Muscle of arm (tissue), 12 donors: ENCODE measurements around the gene AUTS2. TPM values are rescaled to one million over a fixed set of nuclear protein-coding genes. Genes with fewer than 3 reads are reported as not detected.

ENCODE experiments used
- DNase-seq: peaks from one replicate; pipeline ENCODE4 v3.0.0-alpha.2; 2013
- polyA plus RNA-seq, 12 donors: library from polyadenylated mRNA; unstranded; fragments of 120-200 nt; gene quantifications; one replicate each; pipeline ENCODE4 v1.2.1, GENCODE V29; 2013; ENCODE audit not compliant: insufficient read length in 12 of 12

The AUTS2 gene
- polyA plus RNA-seq, 12 donors, result 60.0 to 182 (median 86.6) TPM

GRCh38 chr7:70649323-70649722 is 1051.0 kb downstream of the AUTS2 start:
- no peak for DNase-seq

- no peak for DNase-seq
Observed at GRCh38 chr7:70654146-70654545, 1055.9 kb downstream of the AUTS2 start.

GRCh38 chr7:70654979-70655378 is 1056.7 kb downstream of the AUTS2 start:
- no peak for DNase-seq

GRCh38 chr7:70655694-70656093 is 1057.4 kb downstream of the AUTS2 start:
- no peak for DNase-seq

- peak; percentile 36 for DNase-seq
Observed at GRCh38 chr7:70657571-70657970, 1059.3 kb downstream of the AUTS2 start.

DNA sequence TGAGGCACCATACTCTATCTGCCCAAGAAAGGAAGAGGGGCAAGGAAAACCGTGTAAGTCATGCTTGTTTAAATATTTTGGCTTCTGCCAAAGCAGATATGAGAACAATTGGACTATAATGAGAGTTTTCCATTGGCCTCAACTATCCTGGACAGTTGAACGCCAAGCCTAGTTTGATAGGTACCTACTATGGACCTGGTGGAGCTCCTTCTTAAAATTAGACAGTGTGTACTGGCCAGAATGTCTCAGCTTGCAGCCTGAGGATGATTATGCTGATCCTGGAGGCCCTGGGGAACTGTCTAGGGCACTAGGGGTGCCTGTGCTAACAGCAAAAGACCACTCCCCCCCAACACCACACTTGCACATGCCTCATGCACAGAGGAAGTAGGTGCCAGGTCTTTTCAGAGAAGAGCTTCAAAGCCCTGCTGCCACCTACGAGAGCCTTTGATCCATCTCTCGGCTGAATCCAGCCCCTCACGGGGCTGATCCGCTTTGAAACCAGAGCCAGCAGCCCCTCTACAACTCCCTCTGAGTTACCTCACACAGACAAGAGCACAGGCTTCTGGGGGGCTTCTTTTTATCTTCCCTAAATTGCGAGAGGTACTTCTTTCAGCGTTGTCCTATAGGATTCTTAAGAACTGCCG is 1059.8 kb downstream of the AUTS2 start:
- no peak for DNase-seq

DNA sequence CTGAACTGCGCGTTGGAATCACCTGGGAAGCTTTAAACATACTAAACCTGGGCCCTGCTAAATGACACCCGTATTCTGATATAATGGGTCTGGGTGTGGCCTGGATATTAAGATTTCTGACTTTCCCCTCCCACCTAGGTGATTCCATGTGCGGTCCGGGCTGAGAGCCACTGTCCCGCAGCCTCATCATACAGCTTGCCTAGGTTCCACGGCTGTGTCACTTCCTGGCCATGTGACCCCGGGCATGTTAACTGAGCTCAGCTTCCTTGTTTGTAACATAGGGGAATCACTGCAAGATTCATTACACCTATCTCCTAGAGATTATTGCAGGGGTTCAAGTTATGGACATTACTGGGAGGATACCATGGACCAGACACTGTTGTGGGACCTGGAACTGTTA is 1061.0 kb downstream of the AUTS2 start:
- no peak for DNase-seq

DNA sequence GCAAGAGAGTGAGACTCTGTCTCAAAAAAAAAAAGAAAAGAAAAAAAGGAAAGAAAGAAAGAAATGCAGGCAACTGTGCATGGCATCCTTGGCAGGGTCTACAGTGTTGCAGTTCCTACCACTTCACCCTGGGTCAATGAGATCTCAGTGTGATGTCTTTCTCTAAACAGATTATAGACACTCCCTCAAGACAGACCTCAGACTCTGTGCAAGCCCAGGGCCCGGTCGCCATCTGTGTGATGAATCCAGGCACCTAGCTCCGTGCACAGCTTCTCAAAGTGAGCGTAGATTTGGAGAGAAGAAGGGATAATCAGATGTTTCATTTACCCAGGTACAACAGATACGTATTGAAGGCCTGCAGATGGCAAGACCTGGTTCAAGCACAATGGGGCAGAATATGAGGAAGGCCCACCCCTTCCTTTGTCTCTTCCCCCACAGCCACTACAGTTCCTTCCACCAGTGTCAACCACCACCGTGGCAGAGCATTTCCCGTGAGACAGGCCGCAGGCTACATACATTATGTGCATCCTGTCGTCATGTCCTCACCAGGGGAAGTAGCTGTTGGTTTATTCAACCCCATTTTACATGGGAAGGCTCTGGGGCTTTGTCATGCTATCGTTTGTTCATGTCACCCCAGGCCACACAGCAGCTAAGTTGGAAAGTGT is 1062.0 kb downstream of the AUTS2 start:
- no peak for DNase-seq

DNA sequence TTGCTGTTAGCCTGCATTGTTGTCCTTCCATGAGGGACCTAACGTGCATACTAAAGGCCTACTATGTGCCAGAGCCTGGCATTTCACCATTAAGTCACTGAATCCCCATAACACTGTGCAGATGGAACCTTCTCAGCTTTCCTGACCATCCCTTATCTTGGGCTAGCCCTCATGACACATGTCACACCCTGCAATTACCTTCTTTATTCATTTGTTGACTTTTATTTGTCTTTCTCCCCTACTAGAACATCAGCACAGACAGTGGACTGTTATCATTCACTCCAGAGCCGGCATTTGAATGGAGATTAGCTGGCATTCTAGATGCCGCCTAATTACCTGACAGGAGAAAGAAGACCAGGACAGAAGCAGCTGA is 1062.5 kb downstream of the AUTS2 start:
- no peak for DNase-seq

DNA sequence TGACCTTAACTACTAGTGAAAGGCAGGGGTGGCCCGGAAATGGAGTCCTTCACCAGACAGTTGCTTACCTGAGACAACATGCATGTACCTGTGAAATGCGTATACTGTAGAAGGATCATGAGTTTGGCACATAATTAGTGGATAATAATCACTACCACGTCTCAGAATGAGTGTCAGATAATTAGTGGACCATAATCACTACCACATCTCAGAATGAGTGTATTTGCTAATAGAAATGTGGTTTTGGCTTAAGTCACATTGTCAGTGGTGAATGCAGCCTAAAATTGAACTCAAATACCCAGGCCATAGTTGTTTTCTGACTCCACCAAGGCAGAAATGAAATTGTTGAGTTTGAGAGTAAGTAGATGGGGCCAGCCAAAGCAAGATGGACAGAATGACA is 1065.4 kb downstream of the AUTS2 start:
- no peak for DNase-seq

DNA sequence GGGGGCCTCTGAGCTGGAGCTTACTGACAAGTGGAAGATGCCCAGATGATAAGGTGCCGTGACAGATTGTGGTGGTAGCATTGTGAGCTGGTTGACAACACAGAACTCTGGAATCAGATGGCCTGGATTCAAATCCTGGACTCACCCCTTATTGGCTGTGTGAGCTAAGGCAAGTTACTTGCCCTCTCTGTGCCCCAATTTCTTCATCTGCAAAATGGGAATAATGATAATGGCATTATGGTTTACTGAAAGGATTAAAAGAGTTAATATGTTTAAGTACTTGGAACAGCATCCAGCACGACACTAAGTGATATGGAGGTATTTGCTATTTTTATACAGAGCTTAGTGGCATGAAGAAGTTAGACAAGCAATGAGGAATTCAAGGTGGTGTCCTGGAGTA is 1067.7 kb downstream of the AUTS2 start:
- DNase-seq, result no peak

- DNase-seq, result no peak
Observed at GRCh38 chr7:70667406-70667805, 1069.1 kb downstream of the AUTS2 start.

DNA sequence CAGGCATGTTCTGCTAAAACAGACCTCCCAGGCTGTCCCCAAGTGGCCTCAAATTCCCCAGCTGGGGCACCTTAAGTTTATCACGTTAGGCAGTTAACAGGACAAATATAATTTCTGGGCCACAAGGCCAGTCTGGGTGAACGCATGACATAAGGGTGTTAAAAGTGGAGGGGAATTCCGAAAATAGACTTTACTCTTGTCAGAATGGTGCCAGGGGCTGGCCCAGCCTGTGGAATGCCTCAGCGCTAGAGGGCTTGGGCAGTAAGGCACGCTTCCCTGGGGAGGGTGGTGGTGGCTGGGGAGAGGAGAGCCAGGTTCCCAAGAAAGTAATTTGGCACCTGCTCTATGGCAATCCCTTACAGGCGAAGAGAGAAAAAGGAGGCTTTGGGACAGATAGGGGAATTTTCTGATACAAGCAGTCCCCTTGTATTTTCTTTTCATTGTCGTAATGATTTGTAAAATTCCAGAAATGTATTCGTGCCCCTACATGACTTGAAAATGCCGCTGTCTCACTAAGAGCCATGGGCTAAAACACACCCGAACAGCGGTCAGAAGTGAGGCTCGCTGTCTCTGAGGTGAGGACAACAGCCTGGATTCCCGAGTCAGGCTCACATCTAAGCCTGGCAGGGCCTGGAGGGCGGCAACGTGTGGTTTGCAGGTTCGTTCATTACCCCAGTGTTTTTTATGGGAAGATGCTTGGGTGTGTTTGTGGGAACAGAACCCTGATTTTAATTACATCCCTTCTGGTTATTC is 1070.5 kb downstream of the AUTS2 start:
- DNase-seq, result no peak

DNA sequence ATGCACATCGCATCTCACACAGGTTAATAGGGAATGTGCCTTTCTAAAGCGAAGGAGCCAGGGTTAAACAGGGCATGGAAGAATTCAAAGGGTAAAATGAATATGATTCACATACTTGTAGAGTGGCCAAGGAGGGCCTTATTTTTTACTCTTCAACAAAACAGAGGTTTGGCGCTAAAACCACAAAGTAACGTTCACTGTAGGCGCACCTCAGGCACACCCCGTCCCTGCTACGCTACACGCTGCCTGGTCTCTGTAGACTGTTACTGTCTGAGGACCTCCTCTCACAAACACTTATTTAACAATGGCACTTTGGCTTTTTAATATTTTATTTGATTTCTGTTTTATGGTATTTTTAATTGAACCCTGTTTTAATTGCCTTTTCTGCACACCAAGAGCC is 1071.6 kb downstream of the AUTS2 start:
- DNase-seq, result no peak

- DNase-seq, result no peak
Observed at GRCh38 chr7:70670288-70670687, 1072.0 kb downstream of the AUTS2 start.

GRCh38 chr7:70673778-70674570 is 1075.7 kb downstream of the AUTS2 start:
- DNase-seq, result no peak

- no peak for DNase-seq
Observed at GRCh38 chr7:70674571-70675010, 1076.3 kb downstream of the AUTS2 start.

GRCh38 chr7:70676243-70676642 is 1078.0 kb downstream of the AUTS2 start:
- DNase-seq, result no peak

GRCh38 chr7:70678621-70679251 is 1080.5 kb downstream of the AUTS2 start:
- no peak for DNase-seq

DNA sequence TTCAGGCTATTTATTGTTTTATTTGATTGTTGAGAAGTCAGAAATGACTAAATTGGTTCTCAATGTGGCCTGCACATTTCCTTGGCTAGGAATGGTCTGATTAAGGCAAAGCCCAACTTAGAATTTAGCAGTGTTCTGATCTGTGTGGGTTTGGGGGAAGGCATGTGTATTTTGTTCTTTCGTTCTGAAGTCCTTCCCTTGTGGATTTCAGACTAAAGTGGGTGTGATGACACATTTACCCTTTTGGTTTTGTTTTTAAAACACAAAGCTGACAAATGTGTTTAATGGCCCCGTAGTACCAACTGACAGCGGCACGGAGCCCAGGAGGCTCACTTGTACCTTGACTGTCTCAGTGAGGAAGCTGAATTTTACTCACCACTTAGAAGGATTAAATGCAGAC is 1081.4 kb downstream of the AUTS2 start:
- no peak for DNase-seq

- no peak for DNase-seq
Observed at GRCh38 chr7:70680306-70680705, 1082.0 kb downstream of the AUTS2 start.
